H9 (cell line): ENCODE data around the gene R3HDM4. TPM values are rescaled to one million over a fixed set of nuclear protein-coding genes. Genes with fewer than 3 reads are reported as not detected.

Source experiments
- DNase-seq: peaks from one replicate; pipeline ENCODE4 v3.0.0-alpha.2; 2017
- H2AFZ ChIP-seq: one replicate; pipeline ENCODE4 v1.6.1; 2013; ENCODE audit warnings: mild to moderate bottlenecking, low read length, control low read depth, moderate library complexity
- H2AK5ac ChIP-seq: 2 replicates; pipeline ENCODE4 v1.6.1; 2013; ENCODE audit warnings: low read length, control low read depth, mixed read lengths; ENCODE audit not compliant: insufficient read length
- H2BK120ac ChIP-seq: one replicate; pipeline ENCODE4 v1.6.1; 2013; ENCODE audit warnings: low read depth, mild to moderate bottlenecking, low read length, control low read depth, inconsistent platforms; ENCODE audit not compliant: poor library complexity, severe bottlenecking
- H2BK12ac ChIP-seq: 2 replicates; pipeline ENCODE4 v1.6.1; 2013; ENCODE audit warnings: low read length, control low read depth, mixed read lengths, low read depth; ENCODE audit not compliant: insufficient read length
- H2BK15ac ChIP-seq: 2 replicates; pipeline ENCODE4 v1.6.1; 2013; ENCODE audit warnings: low read depth, low read length, control low read depth
- H2BK20ac ChIP-seq: one replicate; pipeline ENCODE4 v1.6.1; 2013; ENCODE audit warnings: low read depth, mild to moderate bottlenecking, low read length, control low read depth, inconsistent platforms; ENCODE audit not compliant: poor library complexity, severe bottlenecking
- H2BK5ac ChIP-seq: 2 replicates; pipeline ENCODE4 v1.6.1; 2013; ENCODE audit warnings: low read length, control low read depth, mixed read lengths; ENCODE audit not compliant: insufficient read length
- H3K14ac ChIP-seq: 2 replicates; pipeline ENCODE4 v1.6.1; 2013; ENCODE audit warnings: low read length, control low read depth; ENCODE audit not compliant: insufficient read depth
- H3K18ac ChIP-seq: 2 replicates; pipeline ENCODE4 v1.6.1; 2013; ENCODE audit warnings: low read depth, mild to moderate bottlenecking, mixed read lengths, low read length, control low read depth; ENCODE audit not compliant: insufficient read length
- H3K23ac ChIP-seq: 2 replicates; pipeline ENCODE4 v1.6.1; 2013; ENCODE audit warnings: low read length, control low read depth, mixed read lengths, low read depth; ENCODE audit not compliant: insufficient read length
- H3K23me2 ChIP-seq: 2 replicates; pipeline ENCODE4 v1.6.1; 2013; ENCODE audit warnings: low read depth, mild to moderate bottlenecking, mixed read lengths, low read length, control low read depth; ENCODE audit not compliant: insufficient read length, poor library complexity, severe bottlenecking
- H3K27ac ChIP-seq: 2 replicates; pipeline ENCODE4 v1.5.1; 2013; ENCODE audit warnings: low read length, control low read depth, mixed read lengths, low read depth; ENCODE audit not compliant: insufficient read length
- H3K27me3 ChIP-seq: 2 replicates; pipeline ENCODE4 v1.6.1; 2013; ENCODE audit warnings: low read length, control low read depth, inconsistent platforms; ENCODE audit not compliant: insufficient read depth
- H3K4ac ChIP-seq: 2 replicates; pipeline ENCODE4 v1.6.1; 2013; ENCODE audit warnings: low read depth, mild to moderate bottlenecking, control low read depth, inconsistent platforms, low read length, moderate library complexity
- H3K4me1 ChIP-seq: 2 replicates; pipeline ENCODE4 v1.6.1; 2013; ENCODE audit warnings: low read length, control low read depth, inconsistent platforms; ENCODE audit not compliant: insufficient read depth
- H3K4me2 ChIP-seq: 2 replicates; pipeline ENCODE4 v1.6.1; 2013; ENCODE audit warnings: low read length, control low read depth, mixed read lengths; ENCODE audit not compliant: insufficient read length, insufficient read depth
- H3K56ac ChIP-seq: 2 replicates; pipeline ENCODE4 v1.6.1; 2013; ENCODE audit warnings: low read depth, mild to moderate bottlenecking, mixed read lengths, low read length, control low read depth; ENCODE audit not compliant: insufficient read length
- H3K79me1 ChIP-seq: 2 replicates; pipeline ENCODE4 v1.6.1; 2013; ENCODE audit warnings: low read depth, mild to moderate bottlenecking, moderate library complexity, low read length, control low read depth, inconsistent platforms; ENCODE audit not compliant: insufficient read depth, poor library complexity, severe bottlenecking
- H3K79me2 ChIP-seq: 2 replicates; pipeline ENCODE4 v1.6.1; 2013; ENCODE audit warnings: low read length, control low read depth, inconsistent platforms; ENCODE audit not compliant: insufficient read depth
- H3K9ac ChIP-seq: 2 replicates; pipeline ENCODE4 v1.6.1; 2013; ENCODE audit warnings: low read length, control low read depth, mixed read lengths; ENCODE audit not compliant: insufficient read length; ENCODE audit errors: extremely low read depth
- H3K9me3 ChIP-seq: one replicate; pipeline ENCODE4 v1.6.1; 2013; ENCODE audit warnings: low read depth, low read length, inconsistent platforms; ENCODE audit not compliant: control insufficient read depth
- H3T11ph ChIP-seq: one replicate; pipeline ENCODE4 v1.6.1; 2013; ENCODE audit warnings: mild to moderate bottlenecking, low read length, control low read depth, inconsistent platforms
- H4K20me1 ChIP-seq: one replicate; pipeline ENCODE4 v1.6.1; 2013; ENCODE audit not compliant: control insufficient read depth, insufficient read length, insufficient read depth
- H4K5ac ChIP-seq: 2 replicates; pipeline ENCODE4 v1.6.1; 2013; ENCODE audit warnings: low read depth, mild to moderate bottlenecking, mixed read lengths, low read length, control low read depth; ENCODE audit not compliant: insufficient read length
- H4K8ac ChIP-seq: replicated peaks from 2 replicates; pipeline ENCODE4 v1.6.1; 2013; ENCODE audit warnings: low read length, control low read depth, mixed read lengths, low read depth; ENCODE audit not compliant: insufficient read length
- H4K91ac ChIP-seq: 2 replicates; pipeline ENCODE4 v1.6.1; 2013; ENCODE audit warnings: low read depth, mild to moderate bottlenecking, moderate library complexity, mixed read lengths, low read length, control low read depth; ENCODE audit not compliant: insufficient read length
- H3K27ac Mint-ChIP-seq, 3 experiments: 2 replicates in 2 of 3; 3 replicates in 1 of 3; pipeline ENCODE4 v1.8.0; 2020 to 2021; ENCODE audit warnings: mixed read lengths in 3 of 3, mild to moderate bottlenecking in 1 of 3, moderate library complexity in 1 of 3
- H3K27me3 Mint-ChIP-seq: 2 replicates; pipeline ENCODE4 v1.8.0; 2021; ENCODE audit warnings: low read depth, mild to moderate bottlenecking, moderate library complexity, mixed read lengths
- H3K36me3 Mint-ChIP-seq, 3 experiments: 2 replicates in 2 of 3; 3 replicates in 1 of 3; pipeline ENCODE4 v1.8.0; 2020 to 2021; ENCODE audit warnings: low read depth in 3 of 3, mixed read lengths in 3 of 3; ENCODE audit not compliant: insufficient read depth in 1 of 3
- H3K4me1 Mint-ChIP-seq, 2 experiments: 2 replicates each; pipeline ENCODE4 v1.8.0; 2020; ENCODE audit warnings: mixed read lengths in 2 of 2
- H3K4me3 Mint-ChIP-seq, 2 experiments: 2 replicates in 1 of 2; 3 replicates in 1 of 2; pipeline ENCODE4 v1.8.0; 2020 to 2021; ENCODE audit warnings: mild to moderate bottlenecking in 2 of 2, mixed read lengths in 2 of 2, moderate library complexity in 1 of 2
- H3K9me3 Mint-ChIP-seq, 2 experiments: 2 replicates in 1 of 2; 3 replicates in 1 of 2; pipeline ENCODE4 v1.8.0; 2020; ENCODE audit warnings: mild to moderate bottlenecking in 2 of 2, mixed read lengths in 2 of 2, moderate library complexity in 1 of 2
- CTCF ChIP-seq: fragments of 200-600 bp; sonication (generic); conservative IDR thresholded peaks from 3 replicates; pipeline ENCODE4 v1.8.0; 2021; ENCODE audit warnings: antibody characterized with exemption, mild to moderate bottlenecking
- WGBS: extraction: QIAGEN DNeasy Blood & Tissue Kit; methylation state at CpG from one replicate; pipeline ENCODE4 v1.1.7; 2013; ENCODE audit warnings: missing lambda C conversion rate, low lambda C conversion rate, mixed read lengths; ENCODE audit not compliant: insufficient read length; ENCODE audit errors: extremely low coverage; 5-methylcytosine and 5-hydroxymethylcytosine counted together
- total RNA-seq: library from RNA; stranded (reverse); gene quantifications from 2 replicates; pipeline ENCODE4 v1.2.1, GENCODE V29; 2021

R3HDM4 gene
- total RNA-seq, 1 experiment from 2014 or later: 66.4 TPM

- Histone ChIP-seq H3K79me1 (no peaks in the 10 kb centered on the region), H3K4me1 (no peaks in the 10 kb centered on the region), H4K8ac (no peak overlapping the region), H3K56ac (no peak overlapping the region), H3K27me3 (no peaks in the 10 kb centered on the region), H2BK15ac (no peak overlapping the region), H2BK120ac (no peak overlapping the region), H3K14ac (no peak overlapping the region), H3K27ac (no peak overlapping the region), H2BK5ac (no peak overlapping the region), H2AFZ (no peak overlapping the region), H3K23me2 (no peaks in the 10 kb centered on the region), H4K5ac (no peak overlapping the region), H3K4me2 (no peak overlapping the region), H2AK5ac (no peak overlapping the region), H2BK20ac (no peak overlapping the region), H2BK12ac (no peak overlapping the region), H3T11ph (no peak overlapping the region), H4K91ac (no peak overlapping the region), H3K9ac (no peak overlapping the region), H3K18ac (no peak overlapping the region), H3K9me3 (no peaks in the 10 kb centered on the region), H4K20me1 (no peaks in the 10 kb centered on the region), H3K23ac (no peak overlapping the region), H3K79me2 (no peaks in the 10 kb centered on the region), H3K4ac (no peak overlapping the region)
- Mint-ChIP-seq H3K9me3 (peaks cover 3 to 7% of the 10 kb centered on the region in 2 experiments; a peak in 4 of 5 replicates), H3K27ac (peak overlapping the region; percentile 7 to 64 (median 46); a peak in 2 of 7 replicates), H3K27me3 (peaks cover 8% of the 10 kb centered on the region; the same call in 1 of the 2 replicates), H3K4me1 (peaks cover 8 to 27% of the 10 kb centered on the region in 2 experiments), H3K36me3 (peaks cover 20 to 43% (median 30%) of the 10 kb centered on the region in 3 experiments), H3K4me3 (0 out of 5 replicates have a peak overlapping the region, but pooled peaks of 1 of the 2 experiments have one; percentile 29)
- no CpG with 5 or more reads among the region's 16 CpGs for WGBS
- DNase-seq: no peak
- TF ChIP-seq CTCF: no peak
These were observed 45.7 kb downstream of the R3HDM4 start for GRCh38 chr19:867301-867793.
